Activated CD4-positive, alpha-beta T cell treated with anti-CD3 and anti-CD28 coated beads for 1 hour (primary cell): Measurements from ENCODE around the gene RTRAF.

Source experiments
- DNase-seq: peaks from one replicate; pipeline ENCODE4 v3.0.0-alpha.2; 2020

RTRAF gene

GRCh38 chr14:51996148-51996746, 6.9 kb downstream of the RTRAF start:
- no peak for DNase-seq

GRCh38 chr14:51998348-51998747, 9.0 kb downstream of the RTRAF start:
- no peak for DNase-seq

DNA sequence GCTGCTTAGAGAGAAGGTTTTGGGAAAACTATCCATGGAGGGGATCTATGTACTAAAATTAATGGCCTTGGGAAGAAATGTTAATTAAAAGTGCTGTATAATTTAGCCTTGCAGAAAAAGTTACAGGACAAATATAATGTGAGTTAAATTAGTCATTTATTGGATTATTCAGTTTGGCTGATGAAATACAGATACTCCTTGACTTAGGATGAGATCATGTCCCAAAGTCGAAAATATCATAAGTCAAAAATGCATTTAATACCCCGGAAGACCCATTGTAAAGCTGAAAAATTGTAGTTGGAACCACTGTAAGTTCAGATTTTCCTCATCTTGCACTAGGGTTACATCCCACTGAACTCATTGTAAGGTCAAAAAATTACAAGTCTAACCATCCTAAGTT, 9.7 kb downstream of the RTRAF start:
- DNase-seq: no peak

GRCh38 chr14:52000019-52000582, 10.8 kb downstream of the RTRAF start:
- no peak for DNase-seq

DNA sequence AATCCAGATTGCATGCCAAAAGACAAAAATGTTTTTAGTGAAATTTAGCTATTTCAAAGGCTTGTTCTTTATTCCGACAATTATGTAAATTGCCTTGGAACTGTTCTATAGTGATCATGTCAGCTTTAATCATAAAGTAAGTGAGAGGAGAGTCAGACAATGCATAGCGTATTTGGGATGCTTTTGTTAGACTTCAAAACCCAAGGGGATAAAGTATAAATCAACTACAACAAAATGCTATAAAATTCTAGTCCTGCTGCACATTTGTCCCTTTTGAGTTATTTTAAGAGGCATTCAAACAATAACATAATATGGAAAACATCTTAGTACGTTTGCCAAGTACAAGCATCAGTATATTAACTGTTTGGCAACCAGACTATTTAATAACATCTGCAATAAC, 11.3 kb downstream of the RTRAF start:
- DNase-seq: no peak

GRCh38 chr14:52002542-52002941, 13.2 kb downstream of the RTRAF start:
- no peak for DNase-seq

DNA sequence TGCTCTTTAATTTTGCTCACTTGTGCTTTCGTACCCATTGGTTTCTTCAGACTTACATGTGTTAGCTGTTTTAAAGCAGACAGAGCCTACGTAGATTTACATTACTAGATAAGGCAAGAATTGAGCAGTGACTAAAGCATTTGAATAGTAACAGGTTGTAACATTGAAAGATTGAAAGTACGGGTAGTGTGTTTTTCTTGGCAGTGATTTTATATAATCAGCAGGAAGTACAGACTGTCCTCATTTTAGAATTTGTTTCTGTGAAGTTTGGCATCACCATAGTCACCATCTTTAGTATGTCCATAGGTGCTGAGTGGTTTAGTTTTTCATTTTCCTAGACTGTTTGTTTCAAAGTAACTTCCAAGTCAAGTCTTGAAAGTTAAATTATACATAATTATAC, 14.0 kb downstream of the RTRAF start:
- no peak for DNase-seq

DNA sequence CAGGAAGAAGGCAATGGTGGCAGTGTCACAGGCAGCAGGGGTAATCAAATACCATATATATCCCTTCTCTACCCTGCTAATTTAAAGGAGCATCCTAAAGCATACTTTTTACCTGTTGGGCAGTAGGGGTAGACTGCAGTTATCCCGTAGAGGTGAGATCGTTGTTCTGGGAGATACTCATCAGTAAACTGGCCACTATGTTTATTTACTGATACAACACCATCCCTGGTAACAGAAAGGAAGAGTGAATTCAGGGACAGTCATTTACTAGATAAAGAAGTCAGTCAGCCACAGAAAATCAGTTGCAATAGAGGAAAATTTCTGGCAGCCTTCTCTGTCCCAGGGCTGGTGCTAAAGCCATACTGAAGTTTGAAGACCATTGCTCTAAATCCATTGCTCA, 16.3 kb downstream of the RTRAF start:
- DNase-seq: no peak

GRCh38 chr14:52006361-52006760, 17.0 kb downstream of the RTRAF start:
- no peak for DNase-seq

DNA sequence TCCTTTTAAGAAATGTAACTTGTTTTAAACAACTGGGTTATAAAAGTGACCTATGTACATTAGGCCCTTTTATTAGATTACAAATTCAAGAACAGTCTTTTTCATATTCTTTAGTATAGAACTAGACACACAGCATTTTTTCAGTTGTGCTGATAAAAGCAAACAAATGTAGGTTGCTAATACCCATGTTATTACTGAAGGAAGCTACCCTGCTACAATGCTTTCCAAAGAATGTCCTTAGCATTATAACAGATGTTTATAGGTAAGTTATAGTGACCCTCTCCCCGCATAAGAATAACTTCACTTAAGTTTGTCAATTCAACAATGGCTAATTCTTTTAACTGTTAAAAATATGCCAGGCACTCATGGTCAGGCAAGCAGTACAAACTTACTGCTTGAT, 17.9 kb downstream of the RTRAF start:
- no peak for DNase-seq

DNA sequence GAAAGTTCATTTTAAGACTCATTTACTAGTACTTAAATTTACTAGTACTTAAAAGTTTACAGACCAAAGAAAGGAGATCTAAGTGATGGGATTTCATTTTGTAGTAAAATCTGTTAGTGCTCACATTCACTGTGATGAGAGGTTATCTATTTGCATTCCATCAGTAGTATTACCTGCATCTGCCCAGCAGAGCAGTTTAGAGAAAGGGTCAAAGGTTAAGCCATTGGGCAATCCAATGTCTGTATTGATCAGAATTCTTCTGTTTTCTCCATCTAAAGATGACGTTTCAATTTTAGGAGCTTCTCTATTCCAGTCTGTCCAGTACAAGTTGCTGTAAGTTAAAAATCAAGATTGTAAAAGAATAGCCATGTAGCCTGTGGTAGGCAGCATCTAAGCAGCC, 18.3 kb downstream of the RTRAF start:
- no peak for DNase-seq

DNA sequence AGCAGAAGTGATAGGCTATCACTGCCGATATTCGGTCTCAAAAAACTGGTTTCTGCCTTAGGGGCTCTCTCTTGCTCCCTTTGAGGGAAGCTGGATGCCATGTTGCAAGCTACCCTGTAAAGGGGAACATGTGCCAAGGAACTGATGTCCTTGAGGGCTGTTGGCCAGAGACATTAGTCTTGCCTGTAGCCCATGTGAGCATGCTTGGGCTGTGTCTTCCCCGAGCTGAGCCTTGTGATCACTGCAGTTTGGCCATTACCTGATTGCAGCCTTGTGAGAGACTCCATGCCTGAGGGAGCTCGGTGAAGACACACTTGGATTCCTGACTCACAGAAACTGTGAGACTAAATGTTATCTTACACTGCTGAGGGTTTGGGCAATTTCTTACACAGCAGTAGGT, 18.8 kb downstream of the RTRAF start:
- no peak for DNase-seq

DNA sequence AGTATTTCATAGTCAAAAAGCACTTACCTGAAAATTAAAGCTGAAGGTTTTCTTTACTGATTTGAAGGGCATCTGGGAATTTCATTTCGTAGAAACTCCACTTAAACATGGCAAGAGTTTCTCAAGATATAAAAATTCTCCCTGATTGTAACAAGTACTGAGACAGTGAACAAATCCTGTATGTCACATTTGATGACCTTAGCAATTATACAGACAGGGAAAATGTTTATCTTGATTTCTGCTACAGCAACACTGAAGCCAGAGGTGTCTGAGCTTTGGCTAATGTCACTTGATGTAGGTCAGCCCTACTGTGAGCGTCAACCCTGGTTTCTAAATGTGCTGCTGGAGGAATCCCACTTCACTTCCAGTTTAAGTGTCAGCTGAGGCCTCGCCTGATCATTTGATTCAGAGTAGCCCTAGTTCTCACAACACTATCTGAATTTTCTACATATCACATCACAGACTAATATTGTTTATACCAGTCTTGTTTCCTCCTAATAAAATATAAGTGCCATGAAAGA, 20.9 kb downstream of the RTRAF start:
- no peak for DNase-seq

GRCh38 chr14:52011523-52011922, 22.2 kb downstream of the RTRAF start:
- no peak for DNase-seq

- DNase-seq: no peak
Measured at GRCh38 chr14:52012635-52013034, 23.3 kb downstream of the RTRAF start.

GRCh38 chr14:52013984-52014600, 24.7 kb downstream of the RTRAF start:
- no peak for DNase-seq

DNA sequence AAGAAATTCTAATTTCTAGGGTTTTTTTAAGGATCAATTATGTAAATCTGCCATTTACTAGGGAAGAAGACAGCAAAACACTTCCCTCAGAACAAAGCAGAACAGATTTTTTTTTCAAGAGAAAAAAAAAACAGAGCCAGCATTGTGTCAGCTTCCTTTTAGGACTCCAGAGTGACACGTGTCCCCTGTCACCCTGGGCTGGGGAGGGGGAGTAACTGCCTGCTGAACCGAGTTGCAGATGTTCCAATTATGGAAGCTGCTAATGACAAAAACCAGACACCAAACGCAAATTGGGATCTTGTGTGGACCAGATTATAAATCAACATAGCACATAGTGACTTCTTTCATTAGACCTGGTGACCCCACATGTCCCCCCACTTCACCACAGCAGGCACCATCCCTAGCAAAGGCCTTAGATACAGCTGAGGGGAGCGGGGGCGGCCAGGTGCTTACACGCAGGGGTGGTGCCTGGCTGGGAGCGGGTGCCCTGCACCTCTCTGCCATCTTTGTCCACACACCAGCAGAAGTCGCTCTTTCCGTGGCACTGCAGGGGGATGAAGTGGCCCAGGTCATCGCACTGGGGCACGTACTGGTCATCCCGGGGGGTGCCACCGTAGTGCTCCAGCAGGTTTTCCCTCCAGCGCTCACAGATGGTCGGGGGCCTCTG, 25.4 kb downstream of the RTRAF start:
- no peak for DNase-seq

DNA sequence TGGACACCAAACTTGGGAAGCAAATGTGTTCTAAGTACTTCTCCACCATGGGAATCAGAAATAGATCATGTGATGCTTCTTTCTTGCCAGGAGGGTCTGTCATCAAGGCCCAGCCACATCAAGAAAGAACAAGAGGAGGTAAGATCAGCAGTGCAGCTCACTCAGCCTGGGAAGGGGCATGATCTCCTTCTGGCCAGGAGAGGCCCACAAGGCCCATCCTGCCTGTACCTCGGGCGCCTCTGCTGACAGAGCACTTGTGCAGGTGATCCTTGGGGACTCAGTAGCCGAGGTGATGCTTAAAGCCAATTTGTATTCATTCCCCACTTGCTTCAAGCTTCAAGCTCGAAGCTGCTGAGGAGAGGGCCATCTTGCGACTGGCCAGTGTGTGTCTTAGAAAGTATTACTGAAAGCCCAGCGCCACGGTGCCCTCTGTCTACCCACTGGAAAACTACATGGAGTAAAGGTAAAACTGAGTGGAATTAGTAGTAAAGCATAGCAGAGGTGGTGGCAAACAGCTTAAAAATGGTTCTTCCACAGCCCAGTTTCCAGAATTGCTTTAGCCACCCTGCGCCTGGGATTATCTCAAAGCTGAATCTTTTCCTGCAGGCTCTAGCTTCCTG, 26.2 kb downstream of the RTRAF start:
- DNase-seq: no peak

- no peak for DNase-seq
Measured at GRCh38 chr14:52018252-52018651, 28.9 kb downstream of the RTRAF start.

DNA sequence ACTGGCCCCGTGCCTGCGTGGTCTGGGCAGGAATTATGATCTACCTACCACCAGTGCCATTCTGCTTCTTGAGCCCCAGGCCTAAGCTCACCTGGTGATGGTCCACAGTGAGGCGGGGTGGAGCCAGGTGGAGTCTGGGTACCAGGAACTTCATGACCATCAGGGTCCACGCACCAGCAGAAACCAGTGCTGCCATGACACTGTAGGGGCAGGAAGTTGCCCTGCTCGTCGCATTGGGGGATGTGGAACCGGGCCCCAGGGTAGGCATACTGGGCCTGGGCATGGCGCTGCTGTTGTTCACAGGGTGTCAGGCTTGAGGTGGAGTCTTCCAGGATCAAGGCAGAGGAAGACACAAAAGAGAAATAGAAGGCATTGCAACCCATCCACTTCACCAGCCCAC, 29.6 kb downstream of the RTRAF start:
- DNase-seq: no peak

GRCh38 chr14:52020161-52020714, 30.9 kb downstream of the RTRAF start:
- DNase-seq: no peak

DNA sequence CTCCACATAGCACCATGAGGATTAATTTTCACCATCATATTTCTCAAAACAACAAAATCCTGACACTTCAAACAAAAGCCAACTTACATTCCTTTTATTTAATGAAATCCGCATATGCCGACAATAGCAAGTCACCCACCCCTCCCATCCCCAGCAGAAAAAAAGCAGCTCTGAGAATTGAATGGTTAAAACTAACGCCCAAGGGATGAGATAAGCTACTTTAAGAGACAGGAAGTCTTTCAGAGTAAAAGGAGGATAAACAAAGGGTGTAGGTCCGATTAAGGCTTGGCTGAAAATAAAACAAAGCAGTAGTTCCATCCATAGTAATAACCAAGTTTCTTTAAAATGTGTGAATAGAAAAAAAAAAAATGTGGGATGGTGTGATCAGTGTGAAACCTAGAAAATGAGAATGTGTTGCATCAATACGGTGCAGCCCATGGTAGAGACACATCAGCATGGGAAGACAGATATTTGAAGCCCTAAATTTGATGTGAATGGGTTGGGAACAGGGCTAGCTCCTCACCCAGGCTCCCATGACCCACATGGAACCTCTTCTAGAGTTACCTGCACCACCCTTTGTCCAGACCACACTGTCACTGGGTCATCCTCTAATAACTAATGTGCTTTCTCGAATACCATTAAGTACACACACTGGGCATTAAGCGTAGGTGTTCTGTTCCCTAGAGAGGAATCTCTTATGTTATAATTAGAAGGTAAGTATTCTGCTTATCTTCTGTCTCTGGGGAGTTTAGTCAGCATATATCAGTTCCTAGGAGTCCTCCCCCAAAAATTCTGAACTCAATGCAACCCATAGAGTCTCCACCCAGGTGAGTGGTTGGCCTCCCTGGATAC, 31.7 kb downstream of the RTRAF start:
- DNase-seq: no peak
